HEK293T (cell line): ENCODE results near the gene NUDT16.

Experiments
- BHLHE40 ChIP-seq: fragments of 450-650 bp; IDR thresholded peaks from 2 replicates; pipeline ENCODE4 v1.6.1; 2016; ENCODE audit warnings: mild to moderate bottlenecking, moderate library complexity, borderline replicate concordance
- ELF4 ChIP-seq: fragments of 450-650 bp; IDR thresholded peaks from 2 replicates; pipeline ENCODE4 v1.6.1; 2017; ENCODE audit warnings: antibody characterized with exemption
- FOXK2 ChIP-seq: fragments of 450-650 bp; IDR thresholded peaks from 2 replicates; pipeline ENCODE4 v1.6.1; 2016; ENCODE audit warnings: mild to moderate bottlenecking
- FOXM1 ChIP-seq: fragments of 450-650 bp; IDR thresholded peaks from 2 replicates; pipeline ENCODE4 v1.6.1; 2017; ENCODE audit warnings: mild to moderate bottlenecking, borderline replicate concordance
- HDGF ChIP-seq: fragments of 450-650 bp; IDR thresholded peaks from 2 replicates; pipeline ENCODE4 v1.6.1; 2017; ENCODE audit warnings: antibody characterized with exemption, borderline replicate concordance
- LEF1 ChIP-seq: fragments of 450-650 bp; IDR thresholded peaks from 2 replicates; pipeline ENCODE4 v1.6.1; 2017; ENCODE audit warnings: mild to moderate bottlenecking, borderline replicate concordance
- SP1 ChIP-seq: fragments of 450-650 bp; IDR thresholded peaks from 2 replicates; pipeline ENCODE4 v1.6.1; 2017
- SUZ12 ChIP-seq: fragments of 450-650 bp; IDR thresholded peaks from 2 replicates; pipeline ENCODE4 v1.6.1; 2016; ENCODE audit warnings: mild to moderate bottlenecking
- TARDBP ChIP-seq: fragments of 450-650 bp; IDR thresholded peaks from 2 replicates; pipeline ENCODE4 v1.6.1; 2016

- TF ChIP-seq SP1 (no peak), ELF4 (no peak), SUZ12 (no peak), FOXK2 (no peak), FOXM1 (no peak), LEF1 (no peak), HDGF (no peak), TARDBP (no peak), BHLHE40 (no peak)
These were observed 20.9 kb downstream of the NUDT16 start for GRCh38 chr3:131402391-131403039.
